Astrocyte (in vitro differentiated cells and primary cell): ENCODE measurements around the gene VPS26C. TPM values are rescaled to one million over a fixed set of nuclear protein-coding genes. Genes with fewer than 3 reads are reported as not detected.

Experiments used
- DNase-seq: peaks from one replicate; pipeline ENCODE4 v3.0.0-alpha.2; 2010; ENCODE audit warnings: low read depth
- FAIRE-seq: peaks from 2 replicates; lab custom pipeline; 2011; peaks lifted over from hg19 to GRCh38; lab: Jason Lieb, UNC
- H2AFZ ChIP-seq: 2 replicates; pipeline ENCODE4 v1.6.0; 2012; ENCODE audit warnings: low read depth, low read length, inconsistent platforms
- H3K27ac ChIP-seq: 2 replicates; pipeline ENCODE4 v1.5.1; 2011; ENCODE audit warnings: low read depth, low read length, inconsistent platforms
- H3K27me3 ChIP-seq: 2 replicates; pipeline ENCODE4 v1.6.0; 2011; ENCODE audit warnings: low read length, inconsistent platforms; ENCODE audit not compliant: insufficient read depth
- H3K36me3 ChIP-seq: 2 replicates; pipeline ENCODE4 v1.5.1; 2011; ENCODE audit warnings: low read length, inconsistent platforms; ENCODE audit not compliant: insufficient read depth
- H3K4me1 ChIP-seq: 2 replicates; pipeline ENCODE4 v1.5.1; 2011; ENCODE audit warnings: low read length, inconsistent platforms; ENCODE audit not compliant: insufficient read depth
- H3K4me2 ChIP-seq: 2 replicates; pipeline ENCODE4 v1.6.0; 2012; ENCODE audit warnings: low read length, inconsistent platforms
- H3K4me3 ChIP-seq: 2 replicates; pipeline ENCODE4 v1.5.1; 2011; ENCODE audit warnings: low read depth, mild to moderate bottlenecking, low read length, inconsistent platforms; ENCODE audit not compliant: insufficient read depth
- H3K79me2 ChIP-seq: 2 replicates; pipeline ENCODE4 v1.6.0; 2012; ENCODE audit warnings: mild to moderate bottlenecking, low read length, inconsistent platforms; ENCODE audit not compliant: insufficient read depth
- H3K9ac ChIP-seq: 2 replicates; pipeline ENCODE4 v1.6.0; 2012; ENCODE audit warnings: mild to moderate bottlenecking, low read length, inconsistent platforms
- H3K9me3 ChIP-seq: 2 replicates; pipeline ENCODE4 v1.5.1; 2012; ENCODE audit warnings: low read depth, mild to moderate bottlenecking, low read length, inconsistent platforms; ENCODE audit not compliant: insufficient read depth
- H4K20me1 ChIP-seq: 2 replicates; pipeline ENCODE4 v1.6.0; 2012; ENCODE audit warnings: low read length, inconsistent platforms; ENCODE audit not compliant: insufficient read depth
- H3K27ac Mint-ChIP-seq: one replicate; pipeline ENCODE4 v1.8.0; 2021; ENCODE audit warnings: mild to moderate bottlenecking, mixed read lengths; ENCODE audit not compliant: unreplicated experiment
- H3K27me3 Mint-ChIP-seq: one replicate; pipeline ENCODE4 v1.8.0; 2021; ENCODE audit warnings: low read depth, mixed read lengths; ENCODE audit not compliant: unreplicated experiment
- H3K36me3 Mint-ChIP-seq: one replicate; pipeline ENCODE4 v1.8.0; 2021; ENCODE audit warnings: low read depth, mixed read lengths; ENCODE audit not compliant: unreplicated experiment
- H3K4me1 Mint-ChIP-seq: one replicate; pipeline ENCODE4 v1.8.0; 2021; ENCODE audit warnings: low read depth, mixed read lengths; ENCODE audit not compliant: unreplicated experiment
- H3K4me3 Mint-ChIP-seq: one replicate; pipeline ENCODE4 v1.8.0; 2021; ENCODE audit warnings: mild to moderate bottlenecking, moderate library complexity, mixed read lengths; ENCODE audit not compliant: unreplicated experiment
- H3K9me3 Mint-ChIP-seq: one replicate; pipeline ENCODE4 v1.8.0; 2021; ENCODE audit warnings: mild to moderate bottlenecking, mixed read lengths; ENCODE audit not compliant: unreplicated experiment
- EZH2 ChIP-seq: IDR thresholded peaks from 2 replicates; pipeline ENCODE4 v1.6.1; 2012; ENCODE audit warnings: mild to moderate bottlenecking, low read length, inconsistent platforms; ENCODE audit not compliant: insufficient read depth
- total RNA-seq: library from RNA; stranded (reverse); gene quantifications from 2 replicates; pipeline ENCODE4 v1.2.1, GENCODE V29; 2021
- TF ChIP-seq, protein P1 (sequence below): IDR thresholded peaks from 2 replicates; pipeline ENCODE4 v1.5.1; 2011; ENCODE audit warnings: low read depth, mild to moderate bottlenecking, inconsistent platforms, low read length, moderate library complexity; ENCODE audit not compliant: insufficient read depth

The VPS26C gene
- total RNA-seq, 1 donor from 2014 or later: 52.9 TPM

DNA sequence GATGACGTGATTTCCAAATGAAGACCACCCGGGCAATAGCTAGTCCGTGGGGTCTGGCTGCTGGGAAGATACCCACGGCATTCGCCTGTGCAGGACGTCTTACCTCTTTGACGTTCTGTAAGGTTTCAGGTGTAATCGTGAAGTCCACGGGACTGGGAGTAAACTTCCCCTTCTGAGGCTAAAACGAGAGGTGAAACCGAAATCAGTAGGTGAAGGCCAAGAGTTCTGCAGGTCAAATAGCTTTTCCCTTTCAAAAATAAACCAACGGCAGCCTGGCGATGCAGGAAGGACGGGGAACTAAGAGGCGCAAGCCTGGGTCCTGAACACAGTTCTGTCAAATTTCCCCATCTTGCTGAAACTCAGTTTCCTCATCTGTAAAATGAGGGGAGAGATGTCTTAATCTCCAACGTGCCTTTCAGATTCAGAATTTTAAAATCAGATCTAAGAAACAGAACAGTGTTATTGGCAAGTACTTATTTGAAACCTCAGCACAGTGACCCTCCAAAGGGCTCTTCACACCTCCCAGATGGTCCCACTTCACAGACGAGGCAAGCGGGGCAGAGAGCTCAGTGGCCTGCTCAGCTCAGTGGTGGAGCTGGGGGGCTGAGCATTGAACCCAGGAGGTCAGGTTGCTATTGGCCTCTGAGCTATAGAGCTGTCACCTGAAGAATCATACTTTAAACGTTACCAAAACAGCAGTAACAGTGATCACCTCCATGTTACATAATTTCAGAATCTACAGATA, 34.7 kb downstream of the VPS26C start:
- Histone ChIP-seq H3K9ac (no peak overlapping the region), H4K20me1 (no peaks in the 10 kb centered on the region), H3K36me3 (peaks cover 12% of the 10 kb centered on the region), H3K4me2 (no peak overlapping the region), H3K9me3 (no peaks in the 10 kb centered on the region), H2AFZ (no peak overlapping the region), H3K4me3 (no peak overlapping the region), H3K79me2 (no peaks in the 10 kb centered on the region), H3K4me1 (no peaks in the 10 kb centered on the region), H3K27ac (no peak overlapping the region), H3K27me3 (no peaks in the 10 kb centered on the region)
- peaks cover 27% of the 10 kb centered on the region for H3K36me3 Mint-ChIP-seq
- no peaks in the 10 kb centered on the region for H3K27me3 Mint-ChIP-seq
- DNase-seq (no peak), FAIRE-seq (no peak)
- no peak for TF ChIP-seq EZH2
- TF ChIP-seq, protein P1, sequence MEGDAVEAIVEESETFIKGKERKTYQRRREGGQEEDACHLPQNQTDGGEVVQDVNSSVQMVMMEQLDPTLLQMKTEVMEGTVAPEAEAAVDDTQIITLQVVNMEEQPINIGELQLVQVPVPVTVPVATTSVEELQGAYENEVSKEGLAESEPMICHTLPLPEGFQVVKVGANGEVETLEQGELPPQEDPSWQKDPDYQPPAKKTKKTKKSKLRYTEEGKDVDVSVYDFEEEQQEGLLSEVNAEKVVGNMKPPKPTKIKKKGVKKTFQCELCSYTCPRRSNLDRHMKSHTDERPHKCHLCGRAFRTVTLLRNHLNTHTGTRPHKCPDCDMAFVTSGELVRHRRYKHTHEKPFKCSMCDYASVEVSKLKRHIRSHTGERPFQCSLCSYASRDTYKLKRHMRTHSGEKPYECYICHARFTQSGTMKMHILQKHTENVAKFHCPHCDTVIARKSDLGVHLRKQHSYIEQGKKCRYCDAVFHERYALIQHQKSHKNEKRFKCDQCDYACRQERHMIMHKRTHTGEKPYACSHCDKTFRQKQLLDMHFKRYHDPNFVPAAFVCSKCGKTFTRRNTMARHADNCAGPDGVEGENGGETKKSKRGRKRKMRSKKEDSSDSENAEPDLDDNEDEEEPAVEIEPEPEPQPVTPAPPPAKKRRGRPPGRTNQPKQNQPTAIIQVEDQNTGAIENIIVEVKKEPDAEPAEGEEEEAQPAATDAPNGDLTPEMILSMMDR: no peak
- H3K4me3 Mint-ChIP-seq: no peak overlapping the region
- peaks cover 5% of the 10 kb centered on the region for H3K9me3 Mint-ChIP-seq
- no peaks in the 10 kb centered on the region for H3K4me1 Mint-ChIP-seq
- H3K27ac Mint-ChIP-seq: no peak overlapping the region

DNA sequence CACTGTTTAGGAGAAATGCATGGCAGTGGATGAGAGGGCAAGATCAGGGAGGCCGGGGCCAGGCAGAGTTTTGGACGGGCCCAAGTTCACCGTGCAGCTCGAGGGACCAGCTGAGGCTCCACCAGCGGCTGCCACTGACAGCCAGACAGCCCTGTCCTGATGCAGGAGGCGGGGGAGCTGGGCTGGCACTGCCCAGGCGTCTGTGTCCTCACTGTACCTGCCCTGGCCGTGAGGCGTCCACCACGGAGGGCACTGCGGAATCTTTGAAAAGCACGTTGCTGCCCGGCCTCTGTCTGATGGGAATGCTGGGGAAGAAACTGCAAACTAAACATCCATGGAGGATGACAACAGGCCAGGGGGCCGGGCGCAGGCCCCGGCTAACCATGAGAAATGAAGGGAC, 35.5 kb downstream of the VPS26C start:
- no peaks in the 10 kb centered on the region for H3K9me3 ChIP-seq
- no peak overlapping the region for H3K4me2 ChIP-seq
- DNase-seq (no peak), FAIRE-seq (no peak)
- H3K4me1 ChIP-seq: no peaks in the 10 kb centered on the region
- no peak overlapping the region for H3K4me3 ChIP-seq
- H3K4me1 Mint-ChIP-seq: no peaks in the 10 kb centered on the region
- H3K9me3 Mint-ChIP-seq: peaks cover 5% of the 10 kb centered on the region
- no peaks in the 10 kb centered on the region for H3K27me3 ChIP-seq
- no peak overlapping the region for H3K9ac ChIP-seq
- no peak overlapping the region for H3K27ac ChIP-seq
- H3K36me3 Mint-ChIP-seq: peaks cover 31% of the 10 kb centered on the region
- no peaks in the 10 kb centered on the region for H4K20me1 ChIP-seq
- H3K27ac Mint-ChIP-seq: no peak overlapping the region
- peaks cover 14% of the 10 kb centered on the region for H3K36me3 ChIP-seq
- H2AFZ ChIP-seq: no peak overlapping the region
- no peaks in the 10 kb centered on the region for H3K79me2 ChIP-seq
- no peak overlapping the region for H3K4me3 Mint-ChIP-seq
- no peaks in the 10 kb centered on the region for H3K27me3 Mint-ChIP-seq
- TF ChIP-seq, protein P1: no peak
- TF ChIP-seq EZH2: no peak

DNA sequence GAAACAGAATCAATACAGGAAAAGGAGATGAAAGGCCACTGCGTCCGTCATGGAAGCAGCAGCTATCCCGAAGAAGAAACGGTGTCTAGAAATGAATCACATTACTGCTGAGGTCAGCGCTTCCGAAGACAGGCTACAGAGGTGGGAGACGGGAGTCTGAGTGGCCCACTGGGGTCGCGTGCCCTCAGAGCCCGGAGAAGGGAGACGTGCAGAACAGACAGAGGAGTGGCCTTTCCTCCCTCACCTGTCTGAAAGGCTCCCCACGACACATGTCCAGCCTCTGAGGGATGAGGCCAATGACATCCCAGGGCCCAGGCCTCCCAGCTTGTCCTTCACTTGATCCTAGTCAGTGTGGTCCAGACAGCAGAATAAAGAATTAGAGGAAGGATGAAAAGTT, 35.9 kb downstream of the VPS26C start:
- Histone ChIP-seq H3K27me3 (no peaks in the 10 kb centered on the region), H3K9ac (no peak overlapping the region), H3K9me3 (no peaks in the 10 kb centered on the region), H4K20me1 (no peaks in the 10 kb centered on the region), H3K79me2 (no peaks in the 10 kb centered on the region), H3K4me1 (no peaks in the 10 kb centered on the region), H2AFZ (no peak overlapping the region), H3K4me3 (no peak overlapping the region), H3K4me2 (no peak overlapping the region), H3K27ac (no peak overlapping the region), H3K36me3 (peaks cover 12% of the 10 kb centered on the region)
- H3K36me3 Mint-ChIP-seq: peaks cover 33% of the 10 kb centered on the region
- H3K9me3 Mint-ChIP-seq: peaks cover 5% of the 10 kb centered on the region
- TF ChIP-seq, protein P1: no peak
- TF ChIP-seq EZH2: no peak
- H3K27me3 Mint-ChIP-seq: no peaks in the 10 kb centered on the region
- no peak overlapping the region for H3K4me3 Mint-ChIP-seq
- H3K4me1 Mint-ChIP-seq: no peaks in the 10 kb centered on the region
- FAIRE-seq: no peak
- H3K27ac Mint-ChIP-seq: peak overlapping the region; percentile 14
- DNase-seq: no peak
